Choroid plexus epithelial cell (primary cell): ENCODE measurements around the gene GTPBP4.

Experiments used
- DNase-seq: peaks from one replicate; pipeline ENCODE4 v3.0.0-alpha.2; 2010; ENCODE audit warnings: low read depth
- H3K4me3 ChIP-seq: 2 replicates; pipeline ENCODE4 v1.5.1; 2011; ENCODE audit warnings: low read depth, mild to moderate bottlenecking, control low read depth, low read length, moderate library complexity
- CTCF ChIP-seq: conservative IDR thresholded peaks from 2 replicates; pipeline ENCODE4 v1.5.1; 2011; ENCODE audit warnings: low read depth, mild to moderate bottlenecking, control low read depth, inconsistent platforms, low read length, moderate library complexity

The GTPBP4 gene

GRCh38 chr10:1054684-1055083 lies 66.5 kb downstream of the GTPBP4 start:
- H3K4me3 ChIP-seq, result no peak overlapping the region
- DNase-seq, result no peak
- TF ChIP-seq CTCF, result no peak

- TF ChIP-seq CTCF, result no peak
- peak within 1 kb of the TSS; percentile 93 for H3K4me3 ChIP-seq
- peak; percentile 93 for DNase-seq
Measured at GRCh38 chr10:1056326-1057105, 68.3 kb downstream of the GTPBP4 start, which contains the start of gene WDR37. WDR37 (plus strand) TSS chr10:1056385; CDS start chr10:1072156, 15,771 bp downstream.

- peak; percentile 30 for DNase-seq
- H3K4me3 ChIP-seq, result peak overlapping the region; percentile 93
- no peak for TF ChIP-seq CTCF
Measured at GRCh38 chr10:1057106-1057657, 68.9 kb downstream of the GTPBP4 start.

- DNase-seq, result no peak
- H3K4me3 ChIP-seq, result no peak overlapping the region
- no peak for TF ChIP-seq CTCF
Measured at GRCh38 chr10:1058017-1058416, 69.8 kb downstream of the GTPBP4 start.

- DNase-seq, result no peak
- no peak overlapping the region for H3K4me3 ChIP-seq
- TF ChIP-seq CTCF, result no peak
Measured at GRCh38 chr10:1059902-1060301, 71.7 kb downstream of the GTPBP4 start.

- no peak overlapping the region for H3K4me3 ChIP-seq
- no peak for TF ChIP-seq CTCF
Measured at GRCh38 chr10:1061930-1062774, 73.9 kb downstream of the GTPBP4 start.

More at GRCh38 chr10:1061930-1062774, 73.9 kb downstream of the GTPBP4 start:
- DNase-seq, result peak; percentile 63
